A549 (cell line): ENCODE data around the gene BHLHE23.

ENCODE experiments used
- HDAC2 ChIP-seq: fragments of 200-600 bp; sonication (generic); IDR thresholded peaks from 2 replicates; pipeline ENCODE4 v1.6.1; 2016
- NR3C1 ChIP-seq: fragments of >200 bp; sonication (Bioruptor Twin); formaldehyde crosslinking; IDR thresholded peaks from 3 replicates; pipeline ENCODE4 v1.6.1; 2017
- RAD21 ChIP-seq, 2 experiments: fragments of >200 bp in 1 of 2; sonication (Bioruptor Twin) in 1 of 2; formaldehyde crosslinking in 1 of 2; IDR thresholded peaks in 1 of 2; conservative IDR thresholded peaks in 1 of 2; 2 replicates in 1 of 2; 3 replicates in 1 of 2; pipeline ENCODE4 v1.6.1; 2012 to 2018; ENCODE audit warnings: inconsistent platforms in 1 of 2
- TF ChIP-seq, protein P1 (sequence below): fragments of >200 bp; sonication (Bioruptor Twin); formaldehyde crosslinking; IDR thresholded peaks from 3 replicates; pipeline ENCODE4 v1.5.1; 2016
- TF ChIP-seq, protein P2 (sequence below): fragments of 250-450 bp; sonication (Bioruptor Pico); IDR thresholded peaks from 2 replicates; pipeline ENCODE4 v1.5.0; 2021; ENCODE audit warnings: mild to moderate bottlenecking, moderate library complexity, borderline replicate concordance

DNA sequence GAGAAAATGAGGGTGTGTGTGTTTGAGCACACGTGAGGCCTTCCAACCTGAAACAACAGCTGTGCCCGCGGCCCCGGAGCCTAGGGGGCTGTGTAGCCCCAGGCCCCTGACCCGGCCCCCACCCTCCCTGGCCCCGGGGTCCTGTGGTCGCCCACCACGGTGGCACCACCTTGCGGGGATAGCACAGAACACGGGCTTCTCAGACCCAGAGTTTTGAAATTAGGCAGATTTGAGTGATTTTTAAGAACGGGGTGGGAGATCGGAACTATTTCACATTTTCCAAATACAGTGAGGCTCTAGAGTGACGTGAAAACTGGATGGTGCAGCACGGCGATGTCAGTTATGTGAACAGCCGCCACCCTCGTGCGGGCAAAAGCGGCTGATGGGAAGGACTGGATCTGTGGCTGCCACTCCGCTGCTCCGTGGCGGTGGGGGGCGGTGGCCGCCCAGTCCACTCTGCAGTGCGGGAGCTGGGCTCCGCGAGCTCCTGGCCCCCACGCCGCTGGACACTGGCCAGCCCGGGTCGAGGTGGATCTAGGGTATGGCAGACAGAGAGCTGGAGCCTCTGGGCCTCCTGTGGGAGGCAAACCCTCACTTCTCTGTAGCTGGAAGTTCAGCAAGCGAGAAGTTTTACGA lies 17.3 kb upstream of the BHLHE23 start:
- TF ChIP-seq, protein P1, sequence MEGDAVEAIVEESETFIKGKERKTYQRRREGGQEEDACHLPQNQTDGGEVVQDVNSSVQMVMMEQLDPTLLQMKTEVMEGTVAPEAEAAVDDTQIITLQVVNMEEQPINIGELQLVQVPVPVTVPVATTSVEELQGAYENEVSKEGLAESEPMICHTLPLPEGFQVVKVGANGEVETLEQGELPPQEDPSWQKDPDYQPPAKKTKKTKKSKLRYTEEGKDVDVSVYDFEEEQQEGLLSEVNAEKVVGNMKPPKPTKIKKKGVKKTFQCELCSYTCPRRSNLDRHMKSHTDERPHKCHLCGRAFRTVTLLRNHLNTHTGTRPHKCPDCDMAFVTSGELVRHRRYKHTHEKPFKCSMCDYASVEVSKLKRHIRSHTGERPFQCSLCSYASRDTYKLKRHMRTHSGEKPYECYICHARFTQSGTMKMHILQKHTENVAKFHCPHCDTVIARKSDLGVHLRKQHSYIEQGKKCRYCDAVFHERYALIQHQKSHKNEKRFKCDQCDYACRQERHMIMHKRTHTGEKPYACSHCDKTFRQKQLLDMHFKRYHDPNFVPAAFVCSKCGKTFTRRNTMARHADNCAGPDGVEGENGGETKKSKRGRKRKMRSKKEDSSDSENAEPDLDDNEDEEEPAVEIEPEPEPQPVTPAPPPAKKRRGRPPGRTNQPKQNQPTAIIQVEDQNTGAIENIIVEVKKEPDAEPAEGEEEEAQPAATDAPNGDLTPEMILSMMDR = no peak
- TF ChIP-seq NR3C1 = no peak
- TF ChIP-seq, protein P2, sequence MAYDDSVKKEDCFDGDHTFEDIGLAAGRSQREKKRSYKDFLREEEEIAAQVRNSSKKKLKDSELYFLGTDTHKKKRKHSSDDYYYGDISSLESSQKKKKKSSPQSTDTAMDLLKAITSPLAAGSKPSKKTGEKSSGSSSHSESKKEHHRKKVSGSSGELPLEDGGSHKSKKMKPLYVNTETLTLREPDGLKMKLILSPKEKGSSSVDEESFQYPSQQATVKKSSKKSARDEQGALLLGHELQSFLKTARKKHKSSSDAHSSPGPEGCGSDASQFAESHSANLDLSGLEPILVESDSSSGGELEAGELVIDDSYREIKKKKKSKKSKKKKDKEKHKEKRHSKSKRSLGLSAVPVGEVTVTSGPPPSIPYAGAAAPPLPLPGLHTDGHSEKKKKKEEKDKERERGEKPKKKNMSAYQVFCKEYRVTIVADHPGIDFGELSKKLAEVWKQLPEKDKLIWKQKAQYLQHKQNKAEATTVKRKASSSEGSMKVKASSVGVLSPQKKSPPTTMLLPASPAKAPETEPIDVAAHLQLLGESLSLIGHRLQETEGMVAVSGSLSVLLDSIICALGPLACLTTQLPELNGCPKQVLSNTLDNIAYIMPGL (CRISPR knock-in tag) = no peak
- no peak for TF ChIP-seq HDAC2
- TF ChIP-seq RAD21 (conservative IDR thresholded peaks at IDR 0.05 in 1 of 2, IDR thresholded peaks at IDR 0.05 in 1 of 2) = no peak
